NAMALWA (cell line): ENCODE results near the gene RERG.

Experiments used
- DNase-seq: peaks from one replicate; pipeline ENCODE4 v3.0.0-alpha.2; 2015; ENCODE audit warnings: low spot score

Gene RERG

GRCh38 chr12:15186597-15186996, 34.6 kb downstream of the RERG start:
- no peak for DNase-seq

GRCh38 chr12:15184484-15184883, 36.7 kb downstream of the RERG start:
- no peak for DNase-seq

GRCh38 chr12:15183821-15184220, 37.4 kb downstream of the RERG start:
- no peak for DNase-seq

- DNase-seq: no peak
Observed at GRCh38 chr12:15181017-15181683, 40.1 kb downstream of the RERG start.

GRCh38 chr12:15180325-15180724, 40.9 kb downstream of the RERG start:
- no peak for DNase-seq

GRCh38 chr12:15179672-15180071, 41.5 kb downstream of the RERG start:
- DNase-seq: no peak

- no peak for DNase-seq
Observed at GRCh38 chr12:15173142-15173541, 48.1 kb downstream of the RERG start.

- peak; percentile 24 for DNase-seq
Observed at GRCh38 chr12:15172060-15172822, 49.0 kb downstream of the RERG start.

- DNase-seq: no peak
Observed at GRCh38 chr12:15171012-15171655, 50.1 kb downstream of the RERG start.

GRCh38 chr12:15168026-15168678, 53.1 kb downstream of the RERG start:
- DNase-seq: no peak

- DNase-seq: no peak
Observed at GRCh38 chr12:15165012-15165659, 56.1 kb downstream of the RERG start.

GRCh38 chr12:15163030-15163976, 57.9 kb downstream of the RERG start:
- DNase-seq: no peak

GRCh38 chr12:15158083-15158482, 63.1 kb downstream of the RERG start:
- DNase-seq: no peak

GRCh38 chr12:15157269-15157671, 63.9 kb downstream of the RERG start:
- no peak for DNase-seq

GRCh38 chr12:15155271-15155670, 65.9 kb downstream of the RERG start:
- DNase-seq: no peak

GRCh38 chr12:15154103-15154502, 67.1 kb downstream of the RERG start:
- DNase-seq: no peak

- no peak for DNase-seq
Observed at GRCh38 chr12:15152868-15153267, 68.3 kb downstream of the RERG start.

GRCh38 chr12:15152456-15152855, 68.8 kb downstream of the RERG start:
- DNase-seq: no peak

GRCh38 chr12:15151161-15152091, 69.8 kb downstream of the RERG start:
- DNase-seq: peak; percentile 41

- DNase-seq: no peak
Observed at GRCh38 chr12:15146585-15146984, 74.6 kb downstream of the RERG start.
